Brain microvascular endothelial cell (primary cell): ENCODE measurements around the gene ERC2.

Experiments
- DNase-seq: peaks from one replicate; pipeline ENCODE4 v3.0.0-alpha.2; 2020
- H3K27ac ChIP-seq: fragments of 250-450 bp; sonication (Bioruptor Pico); 2 replicates; pipeline ENCODE4 v1.5.1; 2020; ENCODE audit warnings: mild to moderate bottlenecking, moderate library complexity
- H3K27me3 ChIP-seq: fragments of 250-450 bp; sonication (Bioruptor Pico); replicated peaks from 2 replicates; pipeline ENCODE4 v1.5.1; 2020; ENCODE audit warnings: mild to moderate bottlenecking
- H3K36me3 ChIP-seq: fragments of 250-450 bp; sonication (Bioruptor Pico); replicated peaks from 2 replicates; pipeline ENCODE4 v1.5.1; 2020; ENCODE audit warnings: mild to moderate bottlenecking
- H3K4me3 ChIP-seq: 2 replicates; pipeline ENCODE4 v1.5.1; 2011; ENCODE audit warnings: low read depth, mild to moderate bottlenecking, control low read depth, low read length, moderate library complexity
- in situ Hi-C: cut with HindIII; loops from 2 replicates; pipeline ENCODE4 v1.10.0; 2017; ENCODE audit warnings: low sequenced_read_pairs, low pct_ligation_motif_present
- TF ChIP-seq, protein P1 (sequence below): IDR thresholded peaks from 2 replicates; pipeline ENCODE4 v1.5.1; 2011; ENCODE audit warnings: low read depth, mild to moderate bottlenecking, moderate library complexity, low read length, control low read depth, inconsistent platforms; ENCODE audit errors: missing control alignments

Gene ERC2

GRCh38 chr3:55802816-55803215, 665.5 kb downstream of the ERC2 start:
- in situ Hi-C loops, result no loop called here
- TF ChIP-seq, protein P1, sequence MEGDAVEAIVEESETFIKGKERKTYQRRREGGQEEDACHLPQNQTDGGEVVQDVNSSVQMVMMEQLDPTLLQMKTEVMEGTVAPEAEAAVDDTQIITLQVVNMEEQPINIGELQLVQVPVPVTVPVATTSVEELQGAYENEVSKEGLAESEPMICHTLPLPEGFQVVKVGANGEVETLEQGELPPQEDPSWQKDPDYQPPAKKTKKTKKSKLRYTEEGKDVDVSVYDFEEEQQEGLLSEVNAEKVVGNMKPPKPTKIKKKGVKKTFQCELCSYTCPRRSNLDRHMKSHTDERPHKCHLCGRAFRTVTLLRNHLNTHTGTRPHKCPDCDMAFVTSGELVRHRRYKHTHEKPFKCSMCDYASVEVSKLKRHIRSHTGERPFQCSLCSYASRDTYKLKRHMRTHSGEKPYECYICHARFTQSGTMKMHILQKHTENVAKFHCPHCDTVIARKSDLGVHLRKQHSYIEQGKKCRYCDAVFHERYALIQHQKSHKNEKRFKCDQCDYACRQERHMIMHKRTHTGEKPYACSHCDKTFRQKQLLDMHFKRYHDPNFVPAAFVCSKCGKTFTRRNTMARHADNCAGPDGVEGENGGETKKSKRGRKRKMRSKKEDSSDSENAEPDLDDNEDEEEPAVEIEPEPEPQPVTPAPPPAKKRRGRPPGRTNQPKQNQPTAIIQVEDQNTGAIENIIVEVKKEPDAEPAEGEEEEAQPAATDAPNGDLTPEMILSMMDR, result no peak

DNA sequence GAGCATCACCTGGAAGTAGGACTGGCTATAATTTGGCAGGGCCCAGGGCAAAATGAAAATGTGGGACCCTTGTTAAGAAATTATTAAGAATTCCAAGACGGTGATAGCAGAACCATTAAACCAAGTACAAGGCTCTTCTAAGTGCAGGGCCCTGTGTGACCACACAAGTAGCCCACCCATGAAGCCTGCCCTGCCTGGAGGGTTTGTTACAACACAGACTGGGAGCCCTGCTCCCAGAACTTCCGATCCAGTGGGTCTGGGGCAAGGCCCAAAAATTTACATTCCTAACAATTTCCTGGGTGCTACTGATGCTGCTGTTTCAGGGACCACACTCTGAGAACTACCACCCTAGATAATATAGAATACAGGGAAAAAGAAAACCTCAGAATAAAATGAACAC, 666.6 kb downstream of the ERC2 start:
- H3K27ac ChIP-seq, result no peak overlapping the region
- TF ChIP-seq, protein P1, result no peak
- H3K27me3 ChIP-seq, result no peaks in the 10 kb centered on the region
- no peak overlapping the region for H3K4me3 ChIP-seq
- no peak for DNase-seq
- no peaks in the 10 kb centered on the region for H3K36me3 ChIP-seq
- in situ Hi-C loops, result no loop called here

More at GRCh38 chr3:55802816-55803215, 665.5 kb downstream of the ERC2 start:
- no peak for DNase-seq
- Histone ChIP-seq H3K27me3 (no peaks in the 10 kb centered on the region), H3K4me3 (no peak overlapping the region), H3K27ac (no peak overlapping the region), H3K36me3 (no peaks in the 10 kb centered on the region)

GRCh38 chr3:55801068-55801467, 667.2 kb downstream of the ERC2 start:
- TF ChIP-seq, protein P1, result no peak
- in situ Hi-C loops, result no loop called here
- H3K36me3 ChIP-seq, result no peaks in the 10 kb centered on the region
- no peaks in the 10 kb centered on the region for H3K27me3 ChIP-seq
- H3K27ac ChIP-seq, result no peak overlapping the region
- no peak overlapping the region for H3K4me3 ChIP-seq
- no peak for DNase-seq

DNA sequence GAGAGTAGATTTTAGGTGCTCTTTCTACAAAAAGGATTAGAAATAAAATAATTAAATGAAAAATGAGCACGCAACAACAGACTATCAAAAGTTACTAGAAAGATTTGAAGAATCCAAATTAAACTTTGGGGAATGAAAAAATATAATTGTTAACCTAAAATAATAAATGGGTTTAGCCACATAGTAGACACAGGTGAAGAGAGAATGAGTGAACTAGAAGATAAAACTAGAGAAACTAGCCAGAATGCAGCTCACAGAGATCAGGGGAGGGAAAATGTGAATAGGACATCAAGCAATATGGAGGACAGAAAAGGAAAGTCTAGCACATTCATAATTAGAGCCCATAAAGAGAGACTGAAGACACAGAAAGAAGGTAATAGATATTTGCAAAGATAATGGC, 670.5 kb downstream of the ERC2 start:
- H3K4me3 ChIP-seq, result no peak overlapping the region
- H3K27ac ChIP-seq, result no peak overlapping the region
- no peaks in the 10 kb centered on the region for H3K27me3 ChIP-seq
- no peak for DNase-seq
- TF ChIP-seq, protein P1, result no peak
- in situ Hi-C loops, result no loop called here
- no peaks in the 10 kb centered on the region for H3K36me3 ChIP-seq

- Histone ChIP-seq H3K36me3 (no peaks in the 10 kb centered on the region), H3K27me3 (no peaks in the 10 kb centered on the region), H3K4me3 (no peak overlapping the region), H3K27ac (no peak overlapping the region)
- in situ Hi-C loops, result no loop called here
- TF ChIP-seq, protein P1, result no peak
- no peak for DNase-seq
These were observed 671.2 kb downstream of the ERC2 start for GRCh38 chr3:55797084-55797483.

GRCh38 chr3:55796533-55796932, 671.7 kb downstream of the ERC2 start:
- no peaks in the 10 kb centered on the region for H3K36me3 ChIP-seq
- TF ChIP-seq, protein P1, result no peak
- no peaks in the 10 kb centered on the region for H3K27me3 ChIP-seq
- in situ Hi-C loops, result no loop called here
- no peak overlapping the region for H3K27ac ChIP-seq
- H3K4me3 ChIP-seq, result no peak overlapping the region
- no peak for DNase-seq
